Upper lobe of left lung (tissue), 6 donors: ENCODE results near the gene GALNT2. TPM values are rescaled to one million over a fixed set of nuclear protein-coding genes. Genes with fewer than 3 reads are reported as not detected.

ENCODE experiments used
- ATAC-seq, 2 donors: fragments of 200-7000 bp; cut with Tn5 transposase; one replicate each; pipeline ENCODE4 v1.9.1; 2022; ENCODE audit warnings: mild to moderate bottlenecking in 2 of 2, moderate library complexity in 2 of 2; ENCODE audit not compliant: low FRiP score in 2 of 2
- DNase-seq, 2 donors: peaks; one replicate each; pipeline ENCODE4 v3.0.0-alpha.2; 2019 to 2020
- H3K27ac ChIP-seq, 4 donors: fragments of 200-600 bp; sonication (generic); one replicate each; pipeline ENCODE4 v1.5.1; 2016 to 2019
- H3K27me3 ChIP-seq, 4 donors: fragments of 200-600 bp; sonication (generic); one replicate each; pipeline ENCODE4 v1.5.1; 2017 to 2019
- H3K36me3 ChIP-seq, 4 donors: fragments of 200-600 bp; sonication (generic); one replicate each; pipeline ENCODE4 v1.5.1; 2016 to 2019
- H3K4me1 ChIP-seq, 4 donors: fragments of 200-600 bp; sonication (generic); one replicate each; pipeline ENCODE4 v1.5.1; 2018 to 2019
- H3K4me3 ChIP-seq, 4 donors: fragments of 200-600 bp; sonication (generic); one replicate each; pipeline ENCODE4 v1.5.1; 2017 to 2019; ENCODE audit warnings: mild to moderate bottlenecking in 2 of 4, moderate library complexity in 1 of 4
- H3K9me3 ChIP-seq, 4 donors: fragments of 200-600 bp; sonication (generic); one replicate each; pipeline ENCODE4 v1.5.1; 2018 to 2019
- EP300 ChIP-seq, 4 donors: sonication (generic); formaldehyde crosslinking; IDR thresholded peaks; one replicate each; pipeline ENCODE4 v1.5.1; 2017; ENCODE audit warnings: antibody characterized with exemption in 4 of 4, control low read depth in 2 of 4
- POLR2A ChIP-seq, 4 donors: fragments of 450-650 bp; IDR thresholded peaks; one replicate each; pipeline ENCODE4 v1.5.1; 2016 to 2017; ENCODE audit warnings: antibody characterized with exemption in 4 of 4, mild to moderate bottlenecking in 2 of 4
- POLR2AphosphoS5 ChIP-seq, 2 donors: sonication (generic); formaldehyde crosslinking; IDR thresholded peaks; one replicate each; pipeline ENCODE4 v1.5.1; 2017; ENCODE audit warnings: antibody characterized with exemption in 2 of 2
- WGBS, 2 donors: methylation state at CpG; one replicate each; pipeline ENCODE4 v1.1.5; 2017 to 2018; 5-methylcytosine and 5-hydroxymethylcytosine counted together
- total RNA-seq, 6 donors: library from RNA; depleted of rRNA in 4 of 6; stranded (reverse); fragments of >200 nt in 4 of 6; gene quantifications; one replicate each; pipeline versions ENCODE4 v1.1.0 to v1.2.1, GENCODE V29; 2016 to 2021
- TF ChIP-seq, protein P1 (sequence below), 6 experiments: fragments of 450-650 bp in 4 of 6; fragments of 200-600 bp in 2 of 6; sonication (generic) in 2 of 6; IDR thresholded peaks; one replicate each; pipeline ENCODE4 v1.5.1; 2016 to 2019; ENCODE audit warnings: antibody characterized with exemption in 6 of 6
- donor health status: DM: no; HTN: no; CAD: no; lungs with moderate emphysema.
- donor health status: DM: no; HTN: yes; CAD: no; lungs with severe emphysema.

GALNT2 gene
- total RNA-seq, 6 donors from 2014 or later: 51.3 to 62.3 (median 56.2) TPM

DNA sequence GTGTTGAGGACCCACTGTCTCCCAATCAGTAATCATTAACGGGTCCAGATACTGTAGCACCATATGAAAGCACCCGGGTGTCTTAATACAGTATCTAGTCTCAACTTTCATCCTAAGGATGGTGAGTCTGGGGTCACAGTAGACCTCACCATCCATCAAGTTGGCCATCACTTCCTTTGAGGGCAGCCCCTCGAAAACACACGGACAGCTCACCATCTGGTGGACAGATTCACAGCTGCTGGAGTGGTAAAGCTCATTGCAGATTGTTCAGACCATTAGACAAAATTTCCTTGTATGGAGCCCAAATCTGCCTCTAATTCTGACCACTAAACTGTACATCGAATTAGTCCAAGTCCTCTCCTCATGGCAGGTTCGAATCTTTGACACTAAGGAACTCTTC lies 236.0 kb downstream of the GALNT2 start:
- 75 to 83% methylated on average over 6 of the region's 6 CpGs for WGBS, 2 donors
- H3K36me3 ChIP-seq: no peaks in the 10 kb centered on the region
- ATAC-seq (no peak), DNase-seq (no peak)
- H3K9me3 ChIP-seq: no peaks in the 10 kb centered on the region
- peaks cover 0 to 4% (median 3%) of the 10 kb centered on the region in 4 donors for H3K4me1 ChIP-seq
- TF ChIP-seq, protein P1, sequence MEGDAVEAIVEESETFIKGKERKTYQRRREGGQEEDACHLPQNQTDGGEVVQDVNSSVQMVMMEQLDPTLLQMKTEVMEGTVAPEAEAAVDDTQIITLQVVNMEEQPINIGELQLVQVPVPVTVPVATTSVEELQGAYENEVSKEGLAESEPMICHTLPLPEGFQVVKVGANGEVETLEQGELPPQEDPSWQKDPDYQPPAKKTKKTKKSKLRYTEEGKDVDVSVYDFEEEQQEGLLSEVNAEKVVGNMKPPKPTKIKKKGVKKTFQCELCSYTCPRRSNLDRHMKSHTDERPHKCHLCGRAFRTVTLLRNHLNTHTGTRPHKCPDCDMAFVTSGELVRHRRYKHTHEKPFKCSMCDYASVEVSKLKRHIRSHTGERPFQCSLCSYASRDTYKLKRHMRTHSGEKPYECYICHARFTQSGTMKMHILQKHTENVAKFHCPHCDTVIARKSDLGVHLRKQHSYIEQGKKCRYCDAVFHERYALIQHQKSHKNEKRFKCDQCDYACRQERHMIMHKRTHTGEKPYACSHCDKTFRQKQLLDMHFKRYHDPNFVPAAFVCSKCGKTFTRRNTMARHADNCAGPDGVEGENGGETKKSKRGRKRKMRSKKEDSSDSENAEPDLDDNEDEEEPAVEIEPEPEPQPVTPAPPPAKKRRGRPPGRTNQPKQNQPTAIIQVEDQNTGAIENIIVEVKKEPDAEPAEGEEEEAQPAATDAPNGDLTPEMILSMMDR (IDR thresholded peaks at IDR 0.05): no peak
- TF ChIP-seq POLR2AphosphoS5 (IDR thresholded peaks at IDR 0.05) (no peak), EP300 (IDR thresholded peaks at IDR 0.05) (no peak), POLR2A (IDR thresholded peaks at IDR 0.05) (no peak)
- no peak overlapping the region for H3K27ac ChIP-seq
- no peak overlapping the region for H3K4me3 ChIP-seq
- H3K27me3 ChIP-seq: no peaks in the 10 kb centered on the region

DNA sequence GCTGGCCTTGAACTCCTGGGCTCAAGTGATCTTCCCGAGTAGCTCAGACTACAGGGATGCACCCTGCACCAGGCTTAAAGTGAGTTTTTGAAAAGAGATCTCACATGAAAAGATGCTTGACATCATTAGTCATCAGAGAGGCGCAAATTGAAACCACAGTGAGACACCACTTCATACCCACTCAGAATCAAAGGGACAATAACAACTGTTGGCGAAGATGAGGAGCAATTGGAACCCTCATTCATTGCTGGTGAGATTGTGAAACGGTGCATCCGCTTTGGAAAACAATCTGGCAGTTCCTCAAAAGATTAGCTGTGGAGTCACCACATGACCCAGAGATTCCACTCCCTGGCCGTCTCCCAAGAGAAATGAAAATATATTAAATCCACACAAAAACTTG lies 236.8 kb downstream of the GALNT2 start:
- TF ChIP-seq POLR2A (IDR thresholded peaks at IDR 0.05) (no peak), EP300 (IDR thresholded peaks at IDR 0.05) (no peak), POLR2AphosphoS5 (IDR thresholded peaks at IDR 0.05) (no peak)
- TF ChIP-seq, protein P1 (IDR thresholded peaks at IDR 0.05): no peak
- DNase-seq: no peak
- Histone ChIP-seq H3K27ac (no peak overlapping the region), H3K27me3 (no peaks in the 10 kb centered on the region), H3K4me3 (no peak overlapping the region), H3K9me3 (no peaks in the 10 kb centered on the region), H3K4me1 (peaks cover 0 to 4% (median 3%) of the 10 kb centered on the region in 4 donors), H3K36me3 (no peaks in the 10 kb centered on the region)
- 34 to 57% methylated on average over 6 of the region's 6 CpGs for WGBS, 2 donors
- ATAC-seq: peak in 1 of 2 donors; percentile 52

DNA sequence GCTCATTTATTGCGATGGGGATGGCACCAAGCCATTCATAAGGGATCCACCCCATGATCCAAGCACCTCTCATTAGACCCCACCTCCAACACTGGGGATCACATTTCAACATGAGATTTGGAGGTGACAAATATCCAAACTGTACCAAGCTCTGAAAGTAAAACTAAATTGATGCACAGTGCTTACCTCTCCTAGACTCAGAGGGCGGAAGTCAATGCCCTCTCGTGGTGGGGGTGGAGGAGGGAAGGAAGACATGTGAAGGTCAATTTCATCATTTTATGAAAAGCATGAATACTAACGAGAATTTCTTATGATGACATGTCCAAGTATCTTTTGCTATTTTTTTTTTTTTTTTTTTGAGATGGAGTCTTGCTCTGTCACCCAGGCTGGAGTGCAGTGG lies 239.1 kb downstream of the GALNT2 start:
- Histone ChIP-seq H3K4me3 (no peak overlapping the region), H3K27me3 (no peaks in the 10 kb centered on the region), H3K27ac (no peak overlapping the region), H3K4me1 (peaks cover 2 to 8% (median 3%) of the 10 kb centered on the region in 4 donors), H3K36me3 (no peaks in the 10 kb centered on the region), H3K9me3 (no peaks in the 10 kb centered on the region)
- no peak for DNase-seq
- ATAC-seq: no peak
- WGBS, 2 donors: 62 to 77% methylated on average over 4 of the region's 4 CpGs
- TF ChIP-seq, protein P1 (IDR thresholded peaks at IDR 0.05): no peak
- TF ChIP-seq POLR2AphosphoS5 (IDR thresholded peaks at IDR 0.05) (no peak), POLR2A (IDR thresholded peaks at IDR 0.05) (no peak), EP300 (IDR thresholded peaks at IDR 0.05) (no peak)

GRCh38 chr1:230307213-230307612 lies 240.2 kb downstream of the GALNT2 start:
- H3K27me3 ChIP-seq: no peaks in the 10 kb centered on the region
- DNase-seq (no peak), ATAC-seq (no peak)
- H3K36me3 ChIP-seq: no peaks in the 10 kb centered on the region
- H3K4me3 ChIP-seq: no peak overlapping the region
- no peak overlapping the region for H3K27ac ChIP-seq
- TF ChIP-seq, protein P1 (IDR thresholded peaks at IDR 0.05): no peak
- TF ChIP-seq POLR2AphosphoS5 (IDR thresholded peaks at IDR 0.05) (no peak), POLR2A (IDR thresholded peaks at IDR 0.05) (no peak), EP300 (IDR thresholded peaks at IDR 0.05) (no peak)
- H3K4me1 ChIP-seq: peaks cover 2 to 8% (median 3%) of the 10 kb centered on the region in 4 donors
- 43 to 59% methylated on average over 4 of the region's 4 CpGs for WGBS, 2 donors
- H3K9me3 ChIP-seq: no peaks in the 10 kb centered on the region

GRCh38 chr1:230308039-230308438 lies 241.0 kb downstream of the GALNT2 start:
- H3K27ac ChIP-seq: no peak overlapping the region
- WGBS, 2 donors: 67 to 72% methylated on average over 4 to 8 of the region's 8 CpGs
- TF ChIP-seq EP300 (IDR thresholded peaks at IDR 0.05) (no peak), POLR2AphosphoS5 (IDR thresholded peaks at IDR 0.05) (peak in 1 of 2 donors; percentile 19)
- ATAC-seq (peak in 1 of 2 donors; percentile 31), DNase-seq (peak; percentile 77 to 90)
- no peaks in the 10 kb centered on the region for H3K27me3 ChIP-seq
- H3K9me3 ChIP-seq: no peaks in the 10 kb centered on the region
- peaks cover 2 to 8% (median 3%) of the 10 kb centered on the region in 4 donors for H3K4me1 ChIP-seq
- no peaks in the 10 kb centered on the region for H3K36me3 ChIP-seq
- no peak overlapping the region for H3K4me3 ChIP-seq
